ENCODE measurements around the gene TTLL12.
A peak's percentile ranks its signal among the peaks of the same experiment; 100 is the strongest.

Gene TTLL12

GRCh38 chr22:43186272-43187170 is at the start of gene TTLL12:
TSS of gene TTLL12 (minus strand) at chr22:43187134. CDS start at chr22:43187069, 65 bp downstream.
- peak; percentile 41 to 48 for DNase-seq

GRCh38 chr22:43235445-43236409 is 48.8 kb upstream of the TTLL12 start:
- DNase-seq, result no peak

- DNase-seq, result no peak
Observed at GRCh38 chr22:43234264-43234988, 47.5 kb upstream of the TTLL12 start.

GRCh38 chr22:43233529-43233928 is 46.6 kb upstream of the TTLL12 start:
- no peak for DNase-seq

GRCh38 chr22:43232445-43232844 is 45.5 kb upstream of the TTLL12 start:
- DNase-seq, result no peak

- DNase-seq, result no peak
Observed at GRCh38 chr22:43231724-43232034, 44.7 kb upstream of the TTLL12 start.

- peak; percentile 64 to 65 for DNase-seq
Observed at GRCh38 chr22:43230971-43231723, 44.2 kb upstream of the TTLL12 start.

- DNase-seq, result no peak
Observed at GRCh38 chr22:43230571-43230970, 43.6 kb upstream of the TTLL12 start.

GRCh38 chr22:43228863-43229262 is 41.9 kb upstream of the TTLL12 start:
- no peak for DNase-seq

GRCh38 chr22:43228330-43228729 is 41.4 kb upstream of the TTLL12 start:
- DNase-seq, result peak; percentile 7 to 24

- DNase-seq, result no peak
Observed at GRCh38 chr22:43227239-43227630, 40.3 kb upstream of the TTLL12 start.

GRCh38 chr22:43226377-43227238 is 39.7 kb upstream of the TTLL12 start:
- no peak for DNase-seq

GRCh38 chr22:43225609-43226008 is 38.7 kb upstream of the TTLL12 start:
- DNase-seq, result no peak

GRCh38 chr22:43222987-43223386 is 36.1 kb upstream of the TTLL12 start:
- DNase-seq, result no peak

- no peak for DNase-seq
Observed at GRCh38 chr22:43222262-43222661, 35.3 kb upstream of the TTLL12 start.

GRCh38 chr22:43220625-43221380 is 33.9 kb upstream of the TTLL12 start:
- DNase-seq, result no peak

- DNase-seq, result no peak
Observed at GRCh38 chr22:43218786-43219185, 31.9 kb upstream of the TTLL12 start.

GRCh38 chr22:43217285-43218030 is 30.5 kb upstream of the TTLL12 start:
- no peak for DNase-seq

GRCh38 chr22:43216738-43217137 is 29.8 kb upstream of the TTLL12 start:
- no peak for DNase-seq

GRCh38 chr22:43213962-43214361 is 27.0 kb upstream of the TTLL12 start:
- DNase-seq, result no peak
